ENCODE data around the gene ZNF532.

The ZNF532 gene

GRCh38 chr18:58878640-58879039, 14.0 kb downstream of the ZNF532 start:
- no peak for DNase-seq
- H3K36me3 Mint-ChIP-seq (ENCODE audit: low read depth): peaks cover 82% of the 10 kb centered on the region
- no peaks in the 10 kb centered on the region for H3K27me3 Mint-ChIP-seq (ENCODE audit: low read depth, poor library complexity)
- H3K9me3 Mint-ChIP-seq: peaks cover 3% of the 10 kb centered on the region
- TF ChIP-seq CTCF (IDR thresholded peaks at IDR 0.05): no peak
- no peak overlapping the region for H3K4me3 Mint-ChIP-seq
- no peak overlapping the region for H3K27ac Mint-ChIP-seq
- peaks cover 71% of the 10 kb centered on the region for H3K4me1 Mint-ChIP-seq

DNA sequence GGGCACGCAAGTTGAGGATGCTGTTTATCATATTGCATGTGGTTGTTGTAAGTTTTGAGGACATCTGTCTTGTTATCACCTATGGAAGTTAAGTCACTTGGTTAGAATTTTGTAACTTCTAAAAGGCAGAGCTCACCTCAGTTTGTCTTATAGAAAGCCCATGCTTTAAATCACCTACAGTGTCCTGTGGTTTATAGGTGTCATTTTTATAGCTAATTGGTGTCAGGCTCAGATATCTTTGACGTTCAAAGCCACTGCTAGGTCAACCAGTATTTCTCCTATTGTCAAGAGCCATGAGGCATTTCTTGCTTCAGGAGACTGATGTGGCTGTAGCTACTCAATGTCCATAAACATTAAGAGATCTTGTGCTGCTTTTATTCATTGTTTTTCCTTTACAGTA, 16.8 kb downstream of the ZNF532 start:
- no peak for DNase-seq
- no peaks in the 10 kb centered on the region for H3K9me3 Mint-ChIP-seq
- no peaks in the 10 kb centered on the region for H3K27me3 Mint-ChIP-seq (ENCODE audit: low read depth, poor library complexity)
- H3K27ac Mint-ChIP-seq: peak overlapping the region; percentile 94
- peaks cover 66% of the 10 kb centered on the region for H3K36me3 Mint-ChIP-seq (ENCODE audit: low read depth)
- TF ChIP-seq CTCF (IDR thresholded peaks at IDR 0.05): no peak
- H3K4me3 Mint-ChIP-seq: no peak overlapping the region
- H3K4me1 Mint-ChIP-seq: peaks cover 57% of the 10 kb centered on the region

- H3K9me3 Mint-ChIP-seq: no peaks in the 10 kb centered on the region
- no peaks in the 10 kb centered on the region for H3K27me3 Mint-ChIP-seq (ENCODE audit: low read depth, poor library complexity)
- DNase-seq: no peak
- H3K27ac Mint-ChIP-seq: peak overlapping the region; percentile 94
- peaks cover 54% of the 10 kb centered on the region for H3K4me1 Mint-ChIP-seq
- H3K36me3 Mint-ChIP-seq (ENCODE audit: low read depth): peaks cover 66% of the 10 kb centered on the region
- no peak overlapping the region for H3K4me3 Mint-ChIP-seq
- TF ChIP-seq CTCF (IDR thresholded peaks at IDR 0.05): no peak
Measured at GRCh38 chr18:58882044-58882443, 17.4 kb downstream of the ZNF532 start.

DNA sequence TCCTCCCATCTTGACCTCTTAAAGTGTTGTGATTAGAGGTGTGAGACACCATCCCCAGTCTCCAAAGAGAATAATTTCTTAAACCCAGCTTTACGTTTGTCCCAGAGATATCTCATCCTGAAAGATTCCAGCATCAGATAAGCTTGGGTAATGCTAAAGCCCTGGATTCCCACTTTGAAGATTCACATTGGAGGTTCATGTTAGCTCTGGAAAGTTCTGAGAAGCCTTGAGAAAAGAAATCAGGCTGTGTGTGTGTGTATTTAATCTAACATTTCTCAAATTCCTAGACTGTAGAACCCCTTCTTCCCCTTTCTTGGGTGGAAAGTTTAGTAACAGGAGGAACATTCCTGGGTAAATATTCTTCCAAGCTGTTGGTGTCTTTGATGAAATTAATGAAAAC, 18.0 kb downstream of the ZNF532 start:
- Mint-ChIP-seq H3K4me3 (no peak overlapping the region), H3K27ac (peak overlapping the region; percentile 53), H3K9me3 (no peaks in the 10 kb centered on the region), H3K4me1 (peaks cover 55% of the 10 kb centered on the region), H3K27me3 (ENCODE audit: low read depth, poor library complexity) (no peaks in the 10 kb centered on the region), H3K36me3 (ENCODE audit: low read depth) (peaks cover 66% of the 10 kb centered on the region)
- no peak for DNase-seq
- TF ChIP-seq CTCF (IDR thresholded peaks at IDR 0.05): no peak

DNA sequence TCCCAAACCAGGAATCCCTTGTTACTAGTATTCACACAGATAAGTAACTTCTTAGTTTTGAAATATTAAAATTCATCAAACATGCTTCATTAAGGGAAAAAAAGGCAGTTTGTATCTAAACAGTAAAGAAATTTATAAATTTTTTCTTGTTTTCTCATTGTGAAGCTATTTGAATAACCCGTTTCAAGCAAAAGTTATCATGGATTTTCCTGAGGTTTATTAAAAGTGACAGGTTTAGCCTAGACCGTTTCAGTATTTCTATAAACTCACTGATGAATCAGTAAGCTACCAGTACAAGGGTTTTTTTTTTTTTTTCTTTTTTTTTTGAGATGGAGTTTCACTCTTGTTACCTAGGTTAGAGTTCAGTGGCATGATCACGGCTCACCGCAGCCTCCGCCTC, 20.0 kb downstream of the ZNF532 start:
- DNase-seq: no peak
- Mint-ChIP-seq H3K27ac (no peak overlapping the region), H3K36me3 (ENCODE audit: low read depth) (peaks cover 64% of the 10 kb centered on the region), H3K9me3 (no peaks in the 10 kb centered on the region), H3K4me3 (no peak overlapping the region), H3K4me1 (peaks cover 47% of the 10 kb centered on the region), H3K27me3 (ENCODE audit: low read depth, poor library complexity) (no peaks in the 10 kb centered on the region)
- TF ChIP-seq CTCF (IDR thresholded peaks at IDR 0.05): no peak

DNA sequence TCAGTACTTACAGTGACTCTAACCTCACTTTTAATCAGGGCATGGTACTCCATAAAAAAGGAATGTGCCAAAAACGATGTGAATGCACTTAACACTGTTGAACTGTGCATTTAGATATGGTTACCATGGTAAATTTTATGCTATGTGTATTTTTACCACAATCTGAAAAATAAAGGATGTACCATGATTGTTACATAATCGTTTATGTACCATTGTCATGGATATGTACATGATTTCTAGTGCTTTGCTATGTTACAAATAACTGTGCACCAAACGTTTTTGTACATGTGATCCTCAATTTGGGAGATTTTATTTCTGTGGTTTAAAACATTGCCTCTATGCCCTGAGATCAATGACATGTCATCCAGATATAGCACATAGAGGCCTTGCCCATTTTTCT, 21.8 kb downstream of the ZNF532 start:
- H3K27ac Mint-ChIP-seq: peak overlapping the region; percentile 84
- TF ChIP-seq CTCF (IDR thresholded peaks at IDR 0.05): no peak
- H3K4me1 Mint-ChIP-seq: peaks cover 30% of the 10 kb centered on the region

More for the DNA sequence above, 21.8 kb downstream of the ZNF532 start:
- Mint-ChIP-seq H3K27me3 (ENCODE audit: low read depth, poor library complexity) (no peaks in the 10 kb centered on the region), H3K9me3 (no peaks in the 10 kb centered on the region), H3K36me3 (ENCODE audit: low read depth) (peaks cover 68% of the 10 kb centered on the region), H3K4me3 (no peak overlapping the region)
- DNase-seq: no peak
